Fibroblast of lung (primary cell): ENCODE results near the gene DCK. TPM values are rescaled to one million over a fixed set of nuclear protein-coding genes. Genes with fewer than 3 reads are reported as not detected.

ENCODE experiments used
- DNase-seq, 2 donors: peaks; one replicate each; pipeline versions ENCODE4 v3.0.0 to v3.0.0-alpha.2; 2010; ENCODE audit warnings: low read depth in 2 of 2
- H2AFZ ChIP-seq: 2 replicates; pipeline ENCODE4 v1.5.1; 2012; ENCODE audit warnings: low read length, control low read depth, inconsistent platforms
- H3K27ac ChIP-seq: 2 replicates; pipeline ENCODE4 v1.5.1; 2011; ENCODE audit warnings: low read length, control low read depth; ENCODE audit not compliant: insufficient read depth
- H3K27me3 ChIP-seq: 2 replicates; pipeline ENCODE4 v1.5.1; 2011; ENCODE audit warnings: mild to moderate bottlenecking, low read length; ENCODE audit not compliant: control insufficient read depth, insufficient read depth
- H3K36me3 ChIP-seq: 2 replicates; pipeline ENCODE4 v1.5.1; 2011; ENCODE audit warnings: low read length; ENCODE audit not compliant: control insufficient read depth, insufficient read depth
- H3K4me1 ChIP-seq: 2 replicates; pipeline ENCODE4 v1.5.1; 2011; ENCODE audit warnings: low read length; ENCODE audit not compliant: control insufficient read depth, insufficient read depth; ENCODE audit errors: extremely low read depth
- H3K4me2 ChIP-seq: 2 replicates; pipeline ENCODE4 v1.5.1; 2011; ENCODE audit warnings: low read length, control low read depth; ENCODE audit not compliant: insufficient read depth; ENCODE audit errors: extremely low read depth
- H3K4me3 ChIP-seq, 4 experiments: fragments of 200-600 bp in 1 of 4; sonication (generic) in 1 of 4; replicated peaks in 1 of 4; 2 replicates each; pipeline ENCODE4 v1.5.1; 2011 to 2016; ENCODE audit warnings: low read length in 4 of 4, low read depth in 3 of 4, mild to moderate bottlenecking in 3 of 4, control low read depth in 2 of 4, inconsistent platforms in 1 of 4, mixed read lengths in 1 of 4; ENCODE audit not compliant: insufficient read depth in 1 of 4; ENCODE audit errors: control extremely low read depth in 1 of 4
- H3K79me2 ChIP-seq: 2 replicates; pipeline ENCODE4 v1.5.1; 2012; ENCODE audit warnings: mild to moderate bottlenecking, low read length, inconsistent platforms; ENCODE audit not compliant: control insufficient read depth, insufficient read depth
- H3K9ac ChIP-seq: 2 replicates; pipeline ENCODE4 v1.5.1; 2011; ENCODE audit warnings: mild to moderate bottlenecking, low read length, control low read depth; ENCODE audit not compliant: insufficient read depth
- H3K9me3 ChIP-seq: 2 replicates; pipeline ENCODE4 v1.5.1; 2012; ENCODE audit warnings: low read depth, low read length; ENCODE audit not compliant: control insufficient read depth, insufficient read depth
- H4K20me1 ChIP-seq: 2 replicates; pipeline ENCODE4 v1.5.1; 2011; ENCODE audit warnings: low read length; ENCODE audit not compliant: control insufficient read depth, insufficient read depth; ENCODE audit errors: extremely low read depth
- EZH2 ChIP-seq: IDR thresholded peaks from 2 replicates; pipeline ENCODE4 v1.5.1; 2012; ENCODE audit warnings: low read length, control low read depth, mild to moderate bottlenecking; ENCODE audit errors: missing control alignments
- polyA plus RNA-seq, 2 donors: library from polyadenylated mRNA; depleted of rRNA in 1 of 2; stranded (reverse) in 1 of 2; unstranded in 1 of 2; fragments of >200 nt; gene quantifications; 2 replicates each; pipeline ENCODE4 v1.2.1, GENCODE V29; 2011 to 2012; ENCODE audit warnings: missing spikeins in 1 of 2
- total RNA-seq: library from RNA; depleted of rRNA; stranded (reverse); fragments of >200 nt; gene quantifications from 2 replicates; pipeline ENCODE4 v1.2.1, GENCODE V29; 2014
- TF ChIP-seq, protein P1 (sequence below), 2 donors: IDR thresholded peaks in 1 of 2; conservative IDR thresholded peaks in 1 of 2; 1 replicate in 1 of 2; 2 replicates in 1 of 2; pipeline ENCODE4 v1.5.1; 2011 to 2012; ENCODE audit warnings: low read length in 2 of 2, control low read depth in 1 of 2, inconsistent platforms in 1 of 2, low read depth in 1 of 2, mild to moderate bottlenecking in 1 of 2

Gene DCK
- total and polyA plus RNA-seq, 2 donors (not counting 1 experiment from before 2014, with no cell fraction given) = 12.2 to 18.4 TPM

DNA sequence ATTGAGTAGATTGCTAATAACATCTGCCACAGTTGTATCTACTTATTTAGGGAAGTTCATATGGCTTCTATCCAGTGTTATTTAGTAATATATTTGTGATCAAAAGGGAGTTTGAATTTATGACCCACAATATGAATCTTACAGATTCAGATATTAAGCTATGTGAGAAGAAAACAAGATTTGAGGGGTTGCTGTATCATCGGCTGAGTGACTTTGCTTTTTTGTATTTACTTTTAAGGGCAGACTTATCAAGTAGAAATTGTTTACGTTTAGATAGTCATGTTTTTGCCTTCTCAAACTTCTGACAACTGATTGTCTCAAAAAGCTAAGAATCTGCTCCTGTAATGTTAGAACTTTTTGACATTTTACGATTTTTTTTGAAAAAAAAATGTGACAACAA, 17.2 kb upstream of the DCK start:
- DNase-seq = no peak
- Histone ChIP-seq H3K79me2 (no peaks in the 10 kb centered on the region), H3K36me3 (no peaks in the 10 kb centered on the region), H4K20me1 (no peaks in the 10 kb centered on the region), H3K4me2 (no peak overlapping the region), H3K4me1 (no peaks in the 10 kb centered on the region), H3K27ac (no peak overlapping the region), H2AFZ (no peak overlapping the region), H3K4me3 (no peak overlapping the region), H3K9me3 (no peaks in the 10 kb centered on the region), H3K27me3 (no peaks in the 10 kb centered on the region), H3K9ac (no peak overlapping the region)
- no peak for TF ChIP-seq EZH2
- TF ChIP-seq, protein P1, sequence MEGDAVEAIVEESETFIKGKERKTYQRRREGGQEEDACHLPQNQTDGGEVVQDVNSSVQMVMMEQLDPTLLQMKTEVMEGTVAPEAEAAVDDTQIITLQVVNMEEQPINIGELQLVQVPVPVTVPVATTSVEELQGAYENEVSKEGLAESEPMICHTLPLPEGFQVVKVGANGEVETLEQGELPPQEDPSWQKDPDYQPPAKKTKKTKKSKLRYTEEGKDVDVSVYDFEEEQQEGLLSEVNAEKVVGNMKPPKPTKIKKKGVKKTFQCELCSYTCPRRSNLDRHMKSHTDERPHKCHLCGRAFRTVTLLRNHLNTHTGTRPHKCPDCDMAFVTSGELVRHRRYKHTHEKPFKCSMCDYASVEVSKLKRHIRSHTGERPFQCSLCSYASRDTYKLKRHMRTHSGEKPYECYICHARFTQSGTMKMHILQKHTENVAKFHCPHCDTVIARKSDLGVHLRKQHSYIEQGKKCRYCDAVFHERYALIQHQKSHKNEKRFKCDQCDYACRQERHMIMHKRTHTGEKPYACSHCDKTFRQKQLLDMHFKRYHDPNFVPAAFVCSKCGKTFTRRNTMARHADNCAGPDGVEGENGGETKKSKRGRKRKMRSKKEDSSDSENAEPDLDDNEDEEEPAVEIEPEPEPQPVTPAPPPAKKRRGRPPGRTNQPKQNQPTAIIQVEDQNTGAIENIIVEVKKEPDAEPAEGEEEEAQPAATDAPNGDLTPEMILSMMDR (conservative IDR thresholded peaks at IDR 0.05 in 1 of 2, IDR thresholded peaks at IDR 0.05 in 1 of 2; ENCODE audit: low read depth in 1 of 2, low read length in 2 of 2) = no peak

DNA sequence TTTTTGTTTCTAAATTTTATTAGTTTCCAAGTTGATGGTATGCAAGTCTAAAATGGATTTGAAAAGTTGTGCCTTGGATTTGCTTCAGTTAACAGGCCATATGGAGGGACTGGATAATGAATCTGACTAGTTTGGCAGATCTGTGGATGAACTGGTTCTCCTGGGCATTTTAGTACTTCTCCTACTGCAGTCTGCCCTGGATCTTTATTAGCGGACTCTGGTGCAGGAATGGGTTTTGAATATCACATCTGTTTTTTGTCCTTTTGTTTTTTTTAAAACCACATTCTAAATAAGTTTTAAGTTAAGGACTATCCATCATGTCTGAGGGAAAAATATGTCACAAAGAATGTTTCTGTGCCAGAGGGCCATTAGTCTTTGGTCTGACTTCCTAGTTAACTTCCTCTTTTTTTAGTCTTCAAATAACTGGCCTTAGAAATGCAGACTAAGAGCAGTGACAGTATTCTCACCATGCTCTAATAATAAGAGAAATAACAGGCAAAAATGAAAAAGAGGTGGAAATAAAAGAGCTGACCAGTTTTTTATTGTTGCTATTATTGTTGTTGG, 13.9 kb upstream of the DCK start:
- DNase-seq = peak in 1 of 2 donors; percentile 40
- H3K36me3 ChIP-seq = no peaks in the 10 kb centered on the region

DNA sequence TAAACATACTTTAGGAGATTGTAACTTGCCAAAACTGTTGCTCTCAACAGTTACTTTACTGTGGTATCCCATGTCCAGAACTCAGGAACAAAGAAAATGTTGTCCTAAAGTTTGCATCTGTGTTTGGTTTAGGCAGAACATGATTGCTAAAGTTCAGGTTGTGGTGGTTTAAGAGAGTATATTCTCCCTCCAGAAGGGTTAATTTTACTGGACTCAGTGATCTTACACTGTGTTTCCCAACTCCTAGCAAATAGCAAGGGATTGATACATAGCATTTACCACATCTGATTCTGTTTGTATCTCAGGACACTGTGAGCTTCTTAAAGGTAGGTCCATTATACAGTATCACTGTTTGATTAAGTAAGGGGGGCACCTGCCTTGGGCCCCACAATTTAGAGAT, 13.3 kb upstream of the DCK start:
- Histone ChIP-seq H3K4me2 (no peak overlapping the region), H3K4me1 (no peaks in the 10 kb centered on the region), H3K79me2 (no peaks in the 10 kb centered on the region), H3K9ac (no peak overlapping the region), H4K20me1 (no peaks in the 10 kb centered on the region), H2AFZ (no peak overlapping the region), H3K36me3 (no peaks in the 10 kb centered on the region), H3K27me3 (no peaks in the 10 kb centered on the region), H3K9me3 (no peaks in the 10 kb centered on the region), H3K27ac (no peak overlapping the region), H3K4me3 (no peak overlapping the region)
- TF ChIP-seq EZH2 = no peak
- TF ChIP-seq, protein P1 (conservative IDR thresholded peaks at IDR 0.05 in 1 of 2, IDR thresholded peaks at IDR 0.05 in 1 of 2; ENCODE audit: low read depth in 1 of 2, low read length in 2 of 2) = no peak
- DNase-seq = no peak

More for the DNA sequence above, 13.9 kb upstream of the DCK start:
- no peak overlapping the region for H3K27ac ChIP-seq
- no peaks in the 10 kb centered on the region for H3K4me1 ChIP-seq
- H3K9me3 ChIP-seq = no peaks in the 10 kb centered on the region
- H2AFZ ChIP-seq = no peak overlapping the region
- TF ChIP-seq, protein P1 (conservative IDR thresholded peaks at IDR 0.05 in 1 of 2, IDR thresholded peaks at IDR 0.05 in 1 of 2; ENCODE audit: low read depth in 1 of 2, low read length in 2 of 2) = no peak
- no peak for TF ChIP-seq EZH2
- no peaks in the 10 kb centered on the region for H3K27me3 ChIP-seq
- no peak overlapping the region for H3K9ac ChIP-seq
- H3K79me2 ChIP-seq = no peaks in the 10 kb centered on the region
- H3K4me3 ChIP-seq = no peak overlapping the region
- H4K20me1 ChIP-seq = no peaks in the 10 kb centered on the region
- H3K4me2 ChIP-seq = no peak overlapping the region
